ENCODE measurements around the gene UMOD.

Gene UMOD

DNA sequence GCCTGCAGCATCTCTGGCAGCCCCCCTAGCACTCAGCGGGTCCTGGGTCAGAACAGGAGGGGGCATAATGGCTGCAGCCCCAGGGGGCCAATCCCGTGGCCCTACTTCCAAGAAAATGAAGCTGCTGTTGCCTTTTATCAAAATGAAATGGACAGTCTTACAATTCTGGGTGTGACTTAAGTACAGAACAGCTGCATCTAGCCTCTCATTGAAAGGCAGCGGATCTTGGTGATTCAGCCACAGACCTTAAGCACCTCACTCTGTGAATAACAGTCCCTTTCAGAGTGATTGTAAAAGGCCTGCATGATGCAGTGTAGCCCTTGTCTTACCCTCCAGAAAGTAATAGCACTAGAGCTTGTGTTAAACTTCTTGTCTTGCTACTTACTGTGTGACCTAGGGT is 11.5 kb upstream of the UMOD start:
- no peak for DNase-seq (ENCODE audit: low spot score)

DNA sequence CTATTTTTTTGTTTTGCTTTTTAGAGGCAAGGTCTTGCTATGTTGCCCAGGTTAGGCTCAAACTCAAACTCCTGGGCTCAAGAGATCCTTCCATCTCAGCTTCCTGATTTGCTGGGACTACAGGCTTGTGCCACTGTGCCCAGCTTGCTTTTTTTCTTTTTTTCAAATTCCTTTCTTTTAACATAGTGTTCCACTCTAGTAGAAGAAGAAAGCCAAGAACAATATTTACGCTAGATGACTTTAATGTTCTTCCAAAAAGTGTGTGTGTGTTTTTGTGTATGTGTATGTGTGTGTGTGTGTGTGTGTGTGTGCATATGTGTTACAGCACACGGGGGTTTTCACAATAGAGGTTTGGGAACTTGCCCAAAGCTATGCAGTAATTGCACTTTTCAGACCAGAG is 10.7 kb upstream of the UMOD start:
- no peak for DNase-seq (ENCODE audit: low spot score)

DNA sequence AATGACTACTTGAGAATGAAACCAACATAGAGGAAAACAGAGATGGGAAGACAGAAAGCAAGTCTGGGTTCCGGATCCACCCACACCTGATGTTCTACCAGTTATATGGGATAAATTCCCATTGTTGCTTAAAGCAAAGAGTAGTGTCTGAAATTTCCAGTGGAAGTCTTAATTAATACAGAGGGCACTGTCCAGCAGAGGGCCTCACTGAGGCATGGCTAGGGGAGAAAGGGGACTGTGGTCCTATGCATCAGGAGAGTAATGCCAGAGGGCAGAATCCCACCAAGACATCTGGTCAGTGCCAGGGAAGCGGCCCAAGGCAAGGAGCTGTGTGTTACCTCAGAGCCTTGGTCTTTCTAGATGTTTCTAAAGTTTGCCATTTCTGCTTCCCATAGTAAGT is 7.5 kb upstream of the UMOD start:
- DNase-seq (ENCODE audit: low spot score), result no peak

DNA sequence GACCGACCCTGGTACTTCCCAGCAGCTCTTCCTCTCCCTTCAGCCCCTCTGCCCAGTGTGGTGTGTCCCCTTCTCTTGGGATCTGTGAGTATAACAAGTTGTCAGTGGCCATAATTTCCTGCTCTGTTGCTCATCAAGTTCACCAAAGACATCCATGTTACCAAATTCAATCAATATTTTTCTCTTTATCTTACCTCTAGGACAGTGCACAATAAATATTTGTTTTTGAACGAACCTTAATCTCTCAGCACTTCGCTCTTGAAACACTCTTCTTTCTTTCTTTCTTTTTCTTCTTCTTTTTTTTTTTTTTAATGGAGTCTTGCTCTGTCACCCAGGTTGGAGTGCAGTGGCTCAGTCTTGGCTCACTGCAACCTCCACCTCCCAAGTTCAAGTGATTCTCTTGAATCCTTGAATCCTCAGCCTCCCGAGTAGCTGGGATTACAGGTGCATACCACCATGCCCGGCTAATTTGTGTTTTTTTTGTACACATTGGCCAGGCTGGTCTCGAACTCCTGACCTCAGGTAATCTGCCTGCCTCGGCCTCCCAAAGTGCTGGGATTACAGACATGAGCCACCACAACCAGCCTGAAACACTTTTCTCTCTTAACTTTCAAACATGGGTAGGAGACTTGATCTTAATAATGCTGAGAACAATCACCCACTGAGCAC is 2.7 kb upstream of the UMOD start:
- no peak for DNase-seq (ENCODE audit: low spot score)

DNA sequence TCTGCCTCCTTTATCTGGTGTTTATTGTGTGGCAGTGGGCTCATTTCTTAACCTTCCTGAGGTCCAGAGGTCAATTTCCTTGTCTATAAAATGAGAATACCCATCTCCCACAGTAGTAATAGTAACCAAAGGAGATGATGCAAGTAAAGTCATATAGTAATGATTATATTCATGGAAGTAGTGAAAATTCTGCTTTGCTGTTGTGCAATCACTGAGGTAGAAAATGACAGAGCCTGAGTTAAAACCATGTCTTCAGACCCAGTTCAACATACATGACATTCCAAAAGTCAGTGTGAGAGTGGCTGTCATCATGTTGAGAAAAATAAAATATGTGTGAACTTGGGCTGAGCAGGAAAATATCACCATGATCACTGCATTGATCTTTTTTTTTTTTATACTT is 864 bp upstream of the UMOD start:
- DNase-seq (ENCODE audit: low spot score), result no peak

DNA sequence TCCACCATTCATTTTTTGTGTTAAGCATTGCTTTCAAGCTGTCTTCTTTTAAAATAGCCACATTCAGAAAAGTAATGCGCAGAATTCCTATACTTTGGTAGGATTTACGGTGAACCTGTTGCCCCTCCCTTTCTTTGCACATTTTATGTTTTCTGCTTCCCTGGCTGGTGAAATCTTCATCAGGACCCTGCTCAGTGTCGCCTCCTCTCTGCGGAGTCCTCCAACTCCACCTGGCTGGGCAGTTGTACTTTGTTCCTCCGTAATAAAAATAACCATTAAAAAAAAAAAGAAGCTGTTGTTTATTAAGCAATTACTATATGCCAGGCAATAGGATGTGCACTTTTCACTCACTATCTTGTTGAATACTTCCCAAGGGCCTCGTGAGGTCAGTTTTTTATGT is 2.9 kb downstream of the UMOD start:
- no peak for DNase-seq (ENCODE audit: low spot score)

DNA sequence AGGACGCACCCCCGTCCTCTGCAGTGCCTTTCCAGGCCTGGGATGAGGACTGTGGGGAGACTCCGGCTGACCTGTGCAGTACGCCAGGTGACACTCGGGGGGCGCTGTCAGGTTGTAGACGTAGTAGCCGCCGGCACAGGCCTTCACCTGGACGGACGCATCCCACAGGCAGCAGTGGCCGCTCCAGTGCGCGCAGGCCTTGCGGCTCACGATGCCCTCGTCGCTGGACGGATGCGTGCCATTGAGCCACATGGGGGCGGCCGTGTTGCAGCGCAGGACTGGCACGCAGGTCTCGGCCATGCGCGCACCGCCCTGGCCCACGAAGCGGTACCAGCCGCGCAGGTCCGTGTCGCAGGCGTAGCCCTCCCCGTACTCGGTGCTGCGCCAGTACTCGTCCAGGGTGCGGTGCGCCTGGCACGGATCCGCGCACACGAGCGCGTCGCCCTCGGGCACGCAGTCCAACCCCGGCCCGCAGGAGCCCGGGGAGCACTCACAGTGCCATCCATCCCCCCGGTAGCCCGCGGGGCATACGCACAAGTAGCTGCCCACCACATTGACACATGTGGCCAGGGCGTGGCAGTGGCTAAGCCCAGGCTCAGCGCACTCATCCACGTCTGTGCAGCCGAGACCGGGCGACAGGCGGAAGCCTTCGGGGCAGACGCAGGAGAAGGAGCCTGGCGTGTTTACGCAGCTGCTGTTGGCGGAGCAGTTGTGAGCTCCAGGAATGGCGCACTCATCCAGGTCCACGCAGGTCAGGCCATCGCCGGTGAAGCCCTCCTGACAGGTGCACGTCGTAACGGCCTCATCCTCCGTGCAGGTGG is 3.9 kb downstream of the UMOD start:
- DNase-seq (ENCODE audit: low spot score), result peak; percentile 37

DNA sequence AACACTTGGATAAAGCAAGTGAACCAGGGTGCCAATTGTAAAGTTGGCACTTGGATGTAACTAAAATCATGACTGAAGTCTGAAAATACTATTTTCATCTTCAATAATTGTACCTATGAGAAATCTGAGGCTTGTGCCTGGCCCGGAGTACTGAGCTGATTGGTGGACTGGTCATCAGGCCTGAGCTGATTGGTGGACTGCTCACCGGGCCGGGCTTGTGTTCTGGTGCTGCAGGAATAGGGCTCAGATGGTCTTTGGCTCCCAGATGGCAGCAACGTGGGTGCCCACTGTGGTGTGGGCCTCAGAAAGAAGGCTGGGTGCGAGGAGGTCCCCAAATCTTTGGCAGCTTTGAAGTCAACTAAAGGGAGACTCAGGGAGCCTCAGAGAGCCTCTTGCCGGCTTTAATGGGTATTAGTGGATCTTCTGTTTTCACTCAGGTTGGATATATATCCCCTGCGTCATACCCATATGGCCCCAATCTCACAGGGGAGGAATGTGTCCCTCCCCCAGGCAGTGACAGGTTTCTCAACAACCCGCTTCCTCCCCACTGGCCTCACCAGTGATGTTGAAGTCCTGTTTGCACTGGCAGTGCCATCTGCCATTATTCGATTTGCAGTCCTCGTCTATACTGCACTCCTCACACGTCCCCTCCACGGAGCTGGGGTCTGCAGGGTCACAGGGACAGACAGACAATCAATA is 4.7 kb downstream of the UMOD start:
- no peak for DNase-seq (ENCODE audit: low spot score)

DNA sequence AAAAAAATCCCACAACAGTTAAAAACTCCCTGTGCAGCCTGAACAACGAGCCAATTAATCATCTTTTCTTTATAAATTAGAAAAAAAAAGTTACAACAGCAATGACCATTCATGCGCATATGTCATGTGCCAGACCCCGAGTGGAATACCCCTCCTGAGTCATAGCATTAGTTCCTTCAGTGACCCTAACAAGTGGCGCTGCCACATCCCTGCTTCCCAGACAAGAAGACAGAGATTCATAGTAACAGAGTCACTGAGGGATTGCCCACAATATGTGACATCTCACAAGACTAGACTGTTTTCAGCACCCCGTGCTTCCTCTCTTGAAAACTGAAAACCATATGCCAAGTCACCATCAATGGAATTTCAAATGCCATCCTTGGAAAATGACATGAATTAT is 7.9 kb downstream of the UMOD start:
- DNase-seq (ENCODE audit: low spot score), result no peak

DNA sequence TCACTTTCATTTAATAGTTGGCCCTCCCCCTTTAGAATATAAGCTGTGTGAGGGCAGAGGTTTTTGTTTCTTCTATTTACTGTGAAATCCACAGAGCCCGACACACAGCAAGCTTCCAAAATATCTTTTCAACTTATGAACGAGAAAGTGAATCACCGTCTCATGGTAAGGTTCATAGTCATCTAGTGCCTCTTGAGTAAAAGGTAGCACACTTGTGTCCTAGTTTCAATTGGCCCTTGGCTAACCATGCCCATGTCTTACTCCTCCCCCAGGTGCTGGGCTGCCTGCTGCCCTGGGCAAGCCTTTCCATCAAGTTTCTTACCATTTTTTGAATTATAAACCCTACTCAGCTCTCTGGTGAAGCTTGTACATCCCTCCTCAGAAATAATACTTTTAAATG is 12.8 kb downstream of the UMOD start:
- DNase-seq (ENCODE audit: low spot score), result no peak

DNA sequence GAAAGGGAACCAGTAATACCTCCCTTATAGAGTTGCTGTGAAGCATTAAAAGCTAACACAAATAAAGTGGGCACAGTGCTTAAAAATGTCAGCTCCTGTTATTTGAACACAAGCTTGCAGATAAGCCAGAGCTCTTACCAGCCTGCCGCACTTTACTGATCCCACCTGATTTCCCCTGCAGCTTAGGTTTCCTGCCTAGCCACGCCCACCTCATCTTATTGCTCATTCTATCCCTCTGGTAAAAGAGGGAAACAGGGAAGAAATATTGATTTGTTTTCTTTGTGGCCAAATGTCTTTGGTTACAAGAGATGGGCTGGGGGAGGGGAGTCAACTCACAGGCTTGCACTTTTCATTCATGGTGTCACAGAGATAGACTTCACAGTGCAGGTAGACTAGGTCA is 15.6 kb downstream of the UMOD start:
- no peak for DNase-seq (ENCODE audit: low spot score)

DNA sequence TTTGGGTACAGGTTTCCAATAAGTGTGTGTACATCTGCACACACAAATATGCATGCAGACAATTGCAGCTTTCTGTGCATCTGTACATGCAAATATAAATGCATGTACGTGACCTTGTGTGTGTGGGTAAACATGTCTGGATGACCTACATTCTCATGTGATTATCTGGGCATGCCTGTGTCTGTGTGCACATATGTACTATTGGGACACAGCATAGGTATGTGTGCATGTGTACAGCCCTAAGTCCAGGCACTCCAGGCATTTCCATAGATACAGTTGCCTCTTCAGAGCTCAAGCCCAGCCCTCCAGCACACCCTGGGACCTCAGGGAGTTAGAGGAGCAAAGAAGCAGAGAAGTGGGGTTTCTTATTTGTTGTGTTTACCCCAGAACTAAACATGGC is 18.1 kb downstream of the UMOD start:
- no peak for DNase-seq (ENCODE audit: low spot score)

DNA sequence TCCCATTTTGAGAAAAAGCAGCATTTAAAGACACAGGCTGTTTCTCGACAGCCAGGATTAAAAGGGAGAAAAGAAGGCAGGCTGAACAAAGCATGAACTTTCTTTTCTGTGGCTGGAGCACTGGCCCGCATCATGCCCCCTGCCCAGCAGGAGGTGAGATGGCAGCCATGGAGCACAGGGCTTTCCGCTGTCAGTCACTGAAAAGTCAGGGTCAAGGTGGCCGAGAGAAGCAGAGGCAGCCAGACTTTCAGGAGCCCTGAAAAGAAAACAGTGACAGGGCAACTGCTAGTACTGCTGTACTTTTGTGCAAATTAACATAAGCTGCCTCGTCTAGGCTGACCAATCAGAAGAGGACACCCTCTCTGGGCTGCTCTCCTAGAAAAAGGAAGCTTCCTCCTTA is 19.4 kb downstream of the UMOD start:
- no peak for DNase-seq (ENCODE audit: low spot score)

DNA sequence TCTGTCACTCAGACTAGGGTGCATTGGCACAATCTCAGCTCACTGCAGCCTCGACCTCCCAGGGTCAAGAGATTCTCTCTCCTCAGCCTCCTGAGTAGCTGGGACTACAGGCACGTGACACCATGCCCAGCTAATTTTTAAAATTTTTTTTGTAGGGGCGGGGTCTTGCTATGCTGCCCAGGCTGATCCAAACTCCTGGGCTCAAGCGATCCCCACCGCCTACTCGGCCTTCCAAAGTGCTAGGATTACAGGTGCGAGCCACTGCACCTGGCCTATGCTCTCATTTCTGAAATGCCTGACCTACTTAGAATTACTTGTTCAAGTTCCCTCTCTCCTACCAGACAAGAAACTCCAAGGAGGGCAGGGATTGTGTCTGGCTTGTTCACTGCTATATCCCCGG is 20.1 kb downstream of the UMOD start:
- no peak for DNase-seq (ENCODE audit: low spot score)

DNA sequence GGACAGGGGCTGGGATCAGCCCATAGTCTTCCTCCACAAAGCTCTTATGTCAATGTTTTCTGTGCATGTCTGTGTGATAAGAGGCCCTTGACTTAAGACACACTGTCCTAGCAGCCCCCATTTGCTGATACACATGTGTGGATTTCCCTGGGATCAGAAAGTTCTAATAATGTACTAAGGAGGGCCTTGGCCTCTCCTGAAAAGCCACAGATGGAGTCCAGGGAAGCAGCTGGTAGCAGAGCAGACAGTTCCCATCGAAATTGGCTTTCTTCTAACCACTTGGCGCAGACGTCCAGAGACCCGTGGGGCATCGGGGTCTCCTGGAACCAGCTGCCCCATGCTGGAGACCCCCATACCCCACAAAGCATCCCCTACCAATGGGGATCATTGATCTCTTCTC is 20.9 kb downstream of the UMOD start:
- no peak for DNase-seq (ENCODE audit: low spot score)

DNA sequence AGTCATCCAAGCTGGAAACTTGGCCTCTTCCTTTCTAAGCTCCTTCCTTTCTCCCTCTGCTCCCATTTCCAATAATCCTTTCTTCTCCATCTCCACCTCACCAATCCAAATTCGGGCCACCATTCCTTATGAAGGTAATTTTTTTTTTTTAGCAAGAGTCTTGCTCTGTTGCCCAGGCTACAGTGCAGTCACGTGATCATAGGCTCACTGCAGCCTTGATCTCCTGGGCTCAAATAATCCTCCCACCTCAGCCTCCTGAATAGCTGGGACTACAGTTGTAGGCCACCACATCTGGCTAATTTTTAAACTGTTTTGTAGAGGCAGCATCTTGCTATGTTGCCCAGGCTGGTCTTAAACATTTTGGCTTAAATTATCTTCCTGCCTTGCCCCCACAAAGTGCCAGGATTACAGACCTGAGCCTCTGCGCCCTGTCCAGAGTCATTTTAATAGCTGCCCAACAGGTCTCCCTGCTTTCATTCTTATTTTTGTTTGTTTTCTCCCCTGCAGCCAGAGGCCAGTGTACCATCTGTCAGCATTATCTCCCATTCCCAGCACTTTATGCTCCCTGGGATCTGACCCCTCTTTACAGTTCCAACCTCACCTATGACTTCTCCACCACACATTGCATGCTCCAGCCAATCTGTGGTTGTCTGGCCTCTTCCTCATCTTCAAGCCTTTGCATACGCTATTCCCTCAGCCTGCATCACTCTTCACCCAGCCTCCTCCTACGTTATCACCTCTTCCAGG is 22.9 kb downstream of the UMOD start:
- no peak for DNase-seq (ENCODE audit: low spot score)

DNA sequence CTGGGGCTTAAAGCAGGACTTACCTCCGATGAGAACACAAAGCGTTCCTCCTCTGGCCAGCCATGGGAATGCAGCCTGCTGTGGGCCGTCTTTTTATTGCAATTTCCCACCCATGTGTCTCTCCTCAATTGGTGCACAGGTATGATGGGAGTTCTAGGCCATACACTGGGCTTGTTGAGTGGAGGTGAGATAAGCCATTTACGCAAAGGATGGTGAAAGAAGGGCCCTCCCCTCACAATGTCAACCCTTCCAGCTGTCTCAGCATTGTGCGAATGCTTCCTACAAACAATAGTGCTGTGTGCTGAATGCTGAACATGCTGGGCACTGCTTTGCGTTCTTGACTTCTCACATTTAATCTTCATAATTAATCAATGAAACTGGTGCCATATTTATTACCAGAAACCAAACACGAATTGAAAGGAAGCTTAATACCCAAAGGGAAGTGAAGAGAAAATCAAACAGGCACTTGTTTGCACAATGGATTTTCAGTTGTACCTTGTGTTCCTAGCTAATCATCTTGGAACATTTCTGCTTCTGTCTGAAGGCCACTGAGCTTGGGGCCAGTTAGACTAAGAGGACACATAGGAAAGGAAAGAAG is 25.0 kb downstream of the UMOD start, which contains the start of gene GP2:
Gene GP2 (minus strand): TSS at position 70 of the 598 bp plus-strand sequence. CDS start 1,082 bp downstream, outside the sequence.
- DNase-seq (ENCODE audit: low spot score), result no peak

DNA sequence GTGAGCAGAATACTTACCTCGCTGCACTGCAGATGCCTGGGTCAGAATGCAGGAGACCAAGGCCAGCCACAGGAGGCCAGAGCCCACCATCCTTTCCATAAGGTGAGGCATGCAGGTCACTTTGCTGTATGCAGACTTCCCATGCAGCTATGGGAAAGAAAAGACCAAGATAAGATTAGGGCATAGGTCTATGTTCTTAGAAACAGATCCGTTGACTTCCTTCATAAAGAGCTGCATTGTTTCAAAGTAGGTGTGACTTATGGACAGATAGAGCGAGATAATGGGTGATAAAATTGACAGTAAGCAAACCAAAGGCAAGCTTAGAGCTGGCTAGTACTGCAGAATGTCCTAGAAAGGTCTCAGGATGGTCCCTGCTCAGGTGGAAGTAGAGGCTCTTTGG is 26.2 kb downstream of the UMOD start:
- DNase-seq (ENCODE audit: low spot score), result no peak

DNA sequence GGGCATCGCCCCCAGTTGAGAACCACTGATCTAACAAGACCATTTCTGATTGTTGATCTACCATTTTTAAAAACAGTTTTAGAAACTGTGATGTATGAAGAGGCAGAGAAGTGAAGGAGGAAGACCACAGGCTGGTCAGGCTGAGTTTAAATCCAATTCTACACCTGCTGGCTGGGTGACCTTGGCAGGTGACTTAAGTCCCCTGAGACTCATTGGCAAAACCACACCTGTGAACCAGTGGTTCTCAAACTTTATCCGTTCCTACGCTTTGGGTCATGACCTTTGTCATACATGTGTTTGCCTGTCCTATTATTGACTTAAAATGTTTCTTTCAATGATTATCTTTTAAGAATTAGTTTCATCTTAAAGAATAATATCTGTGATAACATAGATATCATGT is 27.5 kb downstream of the UMOD start:
- DNase-seq (ENCODE audit: low spot score), result no peak

DNA sequence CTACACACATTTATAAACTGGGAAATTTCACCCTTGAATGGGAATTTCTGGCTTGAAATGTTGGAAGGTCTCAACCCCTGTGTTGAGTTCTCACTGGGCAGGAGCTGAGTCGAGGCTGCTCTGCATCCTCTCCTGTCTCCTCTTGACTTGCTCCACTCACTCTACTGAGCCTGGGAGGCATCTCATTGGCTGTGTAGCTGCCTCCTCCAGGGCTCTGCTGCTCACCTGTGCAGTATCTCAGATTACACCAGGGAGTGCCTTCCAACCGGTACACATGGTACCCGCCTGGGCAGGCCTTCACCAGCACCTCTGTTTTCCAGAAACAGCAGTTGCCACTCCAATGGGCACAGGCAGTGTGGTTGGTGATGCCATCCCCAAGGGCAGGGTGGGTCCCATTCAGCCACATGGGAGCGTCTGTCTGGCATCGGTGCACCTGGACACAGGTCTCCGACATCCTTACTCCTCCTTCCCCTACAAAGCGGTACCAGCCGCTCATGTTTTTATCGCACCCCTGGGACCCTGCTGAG is 28.9 kb downstream of the UMOD start:
- no peak for DNase-seq (ENCODE audit: low spot score)

DNA sequence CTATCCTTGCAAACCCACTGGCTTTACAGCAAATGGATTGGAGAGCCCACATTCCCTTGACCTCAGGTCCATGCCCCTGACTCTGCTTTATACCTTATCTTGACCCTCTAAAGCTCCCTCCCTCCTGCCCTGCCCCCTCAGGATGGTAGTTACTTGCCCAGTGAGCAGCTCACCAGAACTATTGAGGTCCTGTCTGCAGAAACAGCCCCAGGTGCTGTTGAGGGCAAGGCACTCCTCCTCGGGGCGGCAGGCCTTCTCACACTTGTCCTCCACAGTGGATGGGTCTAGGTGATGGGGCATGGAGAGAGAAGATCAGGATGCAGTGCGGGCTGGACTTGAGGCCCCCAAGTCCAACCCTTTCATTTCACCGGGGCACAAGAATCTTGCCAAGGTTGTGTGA is 29.8 kb downstream of the UMOD start:
- no peak for DNase-seq (ENCODE audit: low spot score)

DNA sequence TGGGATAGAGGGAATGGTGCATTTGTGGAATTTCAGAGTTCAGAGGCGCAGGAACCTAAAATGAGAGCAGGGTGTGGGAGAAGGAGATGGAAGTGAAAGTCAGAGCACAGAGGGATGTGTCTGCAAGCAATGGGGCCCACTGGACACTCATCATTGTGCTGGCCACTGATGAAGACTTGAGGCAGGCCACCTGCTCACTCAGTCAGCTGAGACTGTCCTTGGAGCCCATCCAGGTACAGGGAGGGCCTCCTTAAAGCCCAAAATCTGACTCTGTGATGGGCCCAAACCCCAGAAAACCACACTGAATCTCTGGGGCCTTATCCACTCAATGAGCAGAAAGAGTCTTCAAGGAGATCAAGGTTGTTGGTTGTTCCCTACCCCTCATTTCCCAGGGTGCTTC is 30.8 kb downstream of the UMOD start:
- DNase-seq (ENCODE audit: low spot score), result no peak
